Measurements from ENCODE around the gene DDX52.

DNA sequence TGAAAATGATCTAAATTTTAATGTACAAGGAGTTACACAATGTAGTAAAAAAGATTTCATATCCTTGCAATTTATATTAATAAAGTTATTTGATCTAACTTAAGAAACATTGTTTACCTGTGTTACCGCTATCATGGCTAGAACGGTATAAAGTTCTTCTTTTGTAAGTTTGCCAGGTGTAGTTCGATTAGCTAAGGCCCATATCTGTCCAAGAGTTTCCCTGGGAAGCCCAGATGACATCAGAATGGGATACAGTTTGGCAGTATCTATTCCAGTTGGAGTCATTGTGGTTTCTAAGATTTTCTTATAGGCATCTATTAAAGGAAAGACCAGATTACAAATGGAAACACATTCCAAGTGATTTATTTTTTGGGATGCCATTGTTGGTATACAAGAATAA is 71.6 kb downstream of the DDX52 start:
- TF ChIP-seq, protein P1, sequence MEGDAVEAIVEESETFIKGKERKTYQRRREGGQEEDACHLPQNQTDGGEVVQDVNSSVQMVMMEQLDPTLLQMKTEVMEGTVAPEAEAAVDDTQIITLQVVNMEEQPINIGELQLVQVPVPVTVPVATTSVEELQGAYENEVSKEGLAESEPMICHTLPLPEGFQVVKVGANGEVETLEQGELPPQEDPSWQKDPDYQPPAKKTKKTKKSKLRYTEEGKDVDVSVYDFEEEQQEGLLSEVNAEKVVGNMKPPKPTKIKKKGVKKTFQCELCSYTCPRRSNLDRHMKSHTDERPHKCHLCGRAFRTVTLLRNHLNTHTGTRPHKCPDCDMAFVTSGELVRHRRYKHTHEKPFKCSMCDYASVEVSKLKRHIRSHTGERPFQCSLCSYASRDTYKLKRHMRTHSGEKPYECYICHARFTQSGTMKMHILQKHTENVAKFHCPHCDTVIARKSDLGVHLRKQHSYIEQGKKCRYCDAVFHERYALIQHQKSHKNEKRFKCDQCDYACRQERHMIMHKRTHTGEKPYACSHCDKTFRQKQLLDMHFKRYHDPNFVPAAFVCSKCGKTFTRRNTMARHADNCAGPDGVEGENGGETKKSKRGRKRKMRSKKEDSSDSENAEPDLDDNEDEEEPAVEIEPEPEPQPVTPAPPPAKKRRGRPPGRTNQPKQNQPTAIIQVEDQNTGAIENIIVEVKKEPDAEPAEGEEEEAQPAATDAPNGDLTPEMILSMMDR (IDR thresholded peaks at IDR 0.05), result no peak
- no peak for TF ChIP-seq POLR2A (IDR thresholded peaks at IDR 0.05)

Measured in tibial nerve (tissue), 3 donors.